HG03108 (cell line): ENCODE results near the gene PPHLN1.

Experiments
- ATAC-seq: cut with Tn5 transposase; IDR thresholded peaks from one replicate; pipeline ENCODE4 v1.9.1; 2021; ENCODE audit warnings: moderate library complexity; ENCODE audit not compliant: unreplicated experiment

The PPHLN1 gene

GRCh38 chr12:42432517-42433140 is 106.7 kb downstream of the PPHLN1 start:
- no peak for ATAC-seq

- no peak for ATAC-seq
These were observed 114.6 kb downstream of the PPHLN1 start for GRCh38 chr12:42440608-42441007.

DNA sequence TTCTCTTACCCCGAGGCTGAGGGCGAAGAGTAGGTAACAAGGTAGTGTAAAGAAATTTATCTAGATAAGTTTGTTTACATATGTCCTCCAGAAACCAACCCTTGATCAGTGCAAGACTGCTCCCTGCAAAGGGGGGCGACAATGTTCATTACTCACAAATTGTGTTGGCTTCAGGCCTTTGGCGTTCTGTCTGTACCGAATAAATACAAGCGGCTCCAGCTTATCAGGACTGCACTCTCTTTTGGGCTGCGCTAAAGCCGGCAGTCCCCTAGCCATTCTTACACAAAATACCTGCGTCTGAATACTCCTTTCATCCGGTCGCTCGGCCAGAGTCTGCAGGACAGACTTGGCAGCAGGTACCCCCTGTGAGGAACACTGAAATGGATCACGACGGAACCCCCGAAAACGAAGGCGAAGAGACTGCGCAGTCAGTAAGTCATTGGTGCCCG is 116.4 kb downstream of the PPHLN1 start:
- ATAC-seq = no peak

DNA sequence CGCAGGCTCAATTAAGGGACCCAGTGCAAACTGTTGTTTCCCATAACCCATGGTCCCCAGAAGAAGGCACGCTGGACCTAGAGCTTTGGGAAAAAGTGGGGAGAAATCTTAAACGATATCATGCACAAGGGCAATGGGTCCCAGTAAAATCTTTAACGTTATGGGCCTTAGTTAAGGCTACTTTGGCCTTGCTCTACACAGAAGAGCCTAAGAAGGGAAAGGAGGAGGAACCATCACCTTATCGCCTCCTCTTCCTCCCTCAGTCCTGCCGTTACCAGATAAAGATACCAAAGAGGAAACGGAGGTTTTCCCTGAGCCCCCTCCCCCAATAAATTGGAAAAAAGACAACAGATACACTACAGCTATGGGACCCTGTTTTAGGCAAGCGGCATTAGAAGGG is 116.9 kb downstream of the PPHLN1 start:
- ATAC-seq = no peak

GRCh38 chr12:42444192-42444943 is 118.4 kb downstream of the PPHLN1 start:
- no peak for ATAC-seq

DNA sequence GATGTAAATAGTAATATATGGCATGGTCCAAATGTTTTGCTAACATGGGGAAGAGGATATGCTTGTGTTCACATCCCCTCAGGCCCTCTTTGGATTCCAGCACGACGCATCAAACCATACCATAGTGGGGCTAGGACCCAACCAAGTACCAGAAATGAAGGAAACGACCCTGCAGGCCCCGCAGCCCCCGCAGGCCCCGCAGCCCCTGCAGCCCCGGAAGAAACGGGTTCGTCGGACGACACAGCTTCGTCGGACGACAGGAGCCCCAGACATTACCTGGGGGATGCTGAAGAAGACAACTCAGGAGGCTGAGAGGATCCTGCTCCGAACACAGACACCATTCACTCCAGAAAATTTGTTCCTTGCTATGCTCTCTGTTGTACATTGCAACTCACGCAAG is 119.9 kb downstream of the PPHLN1 start:
- no peak for ATAC-seq

GRCh38 chr12:42446761-42447160 is 120.8 kb downstream of the PPHLN1 start:
- no peak for ATAC-seq

GRCh38 chr12:42447371-42447786 is 121.4 kb downstream of the PPHLN1 start:
- no peak for ATAC-seq

DNA sequence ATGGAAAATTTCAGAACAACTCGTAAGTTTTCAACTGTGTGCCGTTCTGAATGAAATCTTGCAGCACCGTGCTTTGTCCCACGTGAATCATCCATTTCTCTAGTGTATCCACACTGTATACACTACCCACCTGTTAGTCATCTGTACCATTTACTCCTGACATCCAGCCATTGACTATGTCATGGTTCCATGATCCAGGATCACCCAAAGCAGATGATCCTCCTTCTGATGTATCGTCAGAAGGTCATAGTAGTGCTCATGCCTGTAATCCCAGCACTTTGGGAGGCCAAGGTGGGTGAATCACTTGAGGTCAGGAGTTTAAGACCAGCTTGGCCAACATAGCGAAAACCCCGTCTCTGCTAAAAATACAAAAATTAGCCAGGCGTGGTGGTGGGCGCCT is 122.9 kb downstream of the PPHLN1 start:
- no peak for ATAC-seq

- ATAC-seq = peak; percentile 52
These were observed 124.3 kb downstream of the PPHLN1 start for GRCh38 chr12:42450248-42450647.

DNA sequence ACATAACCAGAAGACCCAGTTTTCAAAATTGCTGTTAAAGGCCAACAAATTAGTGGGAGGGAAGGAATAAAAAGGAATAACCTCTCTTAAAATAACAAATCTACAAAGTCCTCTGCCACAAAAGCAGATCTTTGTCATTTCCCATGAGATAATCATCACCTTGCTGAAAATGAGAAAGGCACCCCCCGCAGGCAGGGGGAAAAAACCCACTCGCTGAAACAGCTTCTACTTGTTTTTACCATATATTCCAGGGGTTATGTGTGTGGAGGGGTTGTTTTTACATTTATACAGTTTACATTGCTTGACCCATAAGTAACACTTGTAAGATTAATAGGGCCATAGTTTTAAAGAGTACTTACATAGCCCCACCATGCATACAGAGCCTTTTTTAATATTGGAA is 132.6 kb downstream of the PPHLN1 start:
- no peak for ATAC-seq

DNA sequence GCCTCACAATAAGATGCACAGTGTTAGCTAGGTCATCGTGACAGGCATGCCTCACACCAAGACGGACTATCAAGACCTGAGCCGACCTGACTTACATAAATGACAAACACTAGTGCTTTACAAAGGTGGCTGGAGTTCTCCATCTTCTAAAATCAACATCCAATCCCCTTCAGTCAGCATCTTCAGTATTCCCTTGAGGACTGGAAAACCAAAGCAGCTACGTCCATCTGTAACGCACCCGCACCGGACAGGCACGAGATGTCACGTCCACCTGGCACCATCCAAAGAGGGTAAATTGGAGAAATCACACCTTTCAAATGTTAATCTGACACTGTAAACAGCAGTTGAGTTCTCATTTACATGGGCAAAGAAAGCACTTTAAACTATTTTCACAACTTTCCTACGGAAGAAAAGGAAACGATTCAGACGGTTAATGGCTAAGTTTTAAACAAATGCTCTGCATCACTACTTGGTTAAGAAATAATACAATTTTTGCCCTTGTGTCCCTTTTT is 133.4 kb downstream of the PPHLN1 start:
- ATAC-seq = no peak

DNA sequence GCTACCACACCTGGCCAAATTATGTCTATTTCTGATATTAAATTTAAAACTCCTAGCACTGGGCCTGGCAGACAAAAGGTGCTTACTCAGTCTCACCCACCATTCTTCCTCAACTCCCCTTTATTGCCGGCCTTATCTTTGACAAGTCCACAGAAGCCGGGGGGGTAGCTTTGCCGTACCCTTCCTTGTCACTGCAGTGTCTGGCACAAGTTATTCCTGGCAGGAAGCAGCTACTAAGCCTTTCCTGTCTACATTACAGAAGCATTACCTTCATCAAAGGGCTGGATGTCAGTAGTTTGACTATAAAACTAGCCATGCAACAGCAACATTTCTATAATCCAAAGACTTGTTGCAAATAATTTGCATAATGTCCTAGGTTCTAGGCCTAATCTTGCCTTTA is 136.5 kb downstream of the PPHLN1 start:
- ATAC-seq = no peak

- no peak for ATAC-seq
These were observed 137.7 kb downstream of the PPHLN1 start for GRCh38 chr12:42463671-42464070.

- ATAC-seq = no peak
These were observed 142.4 kb downstream of the PPHLN1 start for GRCh38 chr12:42468341-42468821.

GRCh38 chr12:42468921-42469320 is 143.0 kb downstream of the PPHLN1 start:
- ATAC-seq = no peak

DNA sequence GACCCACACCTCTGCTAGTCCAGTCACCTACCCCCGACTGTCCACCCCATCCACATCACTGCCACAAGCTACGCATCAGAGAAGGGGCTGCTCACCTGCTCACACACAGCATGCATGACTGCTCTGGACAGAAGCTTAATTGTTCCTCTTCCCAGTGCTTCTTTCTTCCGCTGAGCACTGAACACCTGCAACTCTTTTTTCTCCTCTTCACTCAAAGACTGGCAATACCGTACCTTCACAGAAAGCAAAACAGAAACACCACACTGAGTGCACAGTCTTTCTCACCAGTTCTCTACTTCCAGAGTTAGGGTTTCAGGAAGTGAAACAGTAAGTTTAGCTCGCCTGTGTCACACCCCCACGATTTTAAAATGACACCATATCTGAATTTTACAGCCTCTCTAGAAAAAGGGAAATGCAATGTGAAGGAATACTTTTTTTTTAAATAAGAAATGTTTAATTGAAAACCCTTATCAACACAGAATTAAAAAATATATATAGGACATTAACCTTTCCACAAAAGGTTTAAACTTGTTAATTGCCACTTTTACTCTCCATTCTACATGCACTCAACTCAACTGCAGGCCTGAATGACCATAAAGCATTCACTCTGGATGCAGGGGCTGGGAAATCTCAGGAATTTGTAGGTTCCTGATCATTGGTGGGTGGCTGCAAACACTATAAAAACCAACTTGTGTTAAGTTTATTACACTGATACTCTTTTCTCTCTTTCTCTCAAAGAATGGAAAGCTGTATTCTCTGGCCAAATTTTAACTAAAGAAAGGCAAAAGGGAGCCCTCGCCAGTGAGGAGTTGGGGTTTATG is 143.6 kb downstream of the PPHLN1 start:
- peak; percentile 93 for ATAC-seq

GRCh38 chr12:42472376-42472775 is 146.4 kb downstream of the PPHLN1 start:
- no peak for ATAC-seq

- no peak for ATAC-seq
These were observed 147.2 kb downstream of the PPHLN1 start for GRCh38 chr12:42473130-42473529.

- ATAC-seq = no peak
These were observed 147.6 kb downstream of the PPHLN1 start for GRCh38 chr12:42473561-42473960.

- ATAC-seq = no peak
These were observed 148.4 kb downstream of the PPHLN1 start for GRCh38 chr12:42474391-42474790.
